ENCODE results near the gene FRMD4A.
"Not testable (repeated sequence)": the region's sequence is repeated elsewhere in the genome, so short reads cannot be mapped to it uniquely, and the experiment has no call there.

Gene FRMD4A

GRCh38 chr10:13865758-13866491 lies 464.8 kb downstream of the FRMD4A start:
- DNase-seq = no peak

- not testable (repeated sequence) for DNase-seq
Measured at GRCh38 chr10:13865220-13865619, 465.5 kb downstream of the FRMD4A start.

DNA sequence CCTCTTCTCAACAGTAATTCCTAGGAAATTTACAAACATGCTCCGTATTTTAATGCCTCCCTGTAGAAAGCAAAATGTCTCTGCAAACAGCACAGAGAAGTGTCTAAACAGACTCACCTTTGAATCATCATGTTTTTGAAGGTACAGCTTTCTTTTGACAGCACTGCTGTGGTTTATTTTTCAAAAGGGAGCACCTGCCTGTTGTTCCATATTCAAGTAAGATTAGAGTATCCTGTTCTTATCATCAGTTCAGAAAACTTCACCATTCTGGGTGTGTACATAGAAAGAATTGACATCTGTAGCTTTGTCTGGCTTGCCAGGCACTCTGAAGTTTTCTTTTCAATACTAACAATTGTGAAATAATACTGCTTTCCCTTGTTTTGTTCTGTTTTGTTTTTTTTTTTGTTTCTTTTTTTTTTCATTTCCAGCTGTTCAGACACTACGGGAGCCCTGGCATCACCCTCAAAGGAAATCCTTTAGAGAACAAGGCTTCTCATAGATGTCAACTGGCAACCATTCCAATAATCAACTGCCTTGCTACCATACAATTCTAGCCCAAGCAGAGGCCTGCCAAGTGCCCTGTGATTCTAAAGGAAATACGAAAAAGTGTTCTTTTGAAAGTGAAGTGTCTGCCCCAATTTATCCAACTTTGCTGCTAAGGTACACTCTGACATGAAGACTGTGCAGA lies 468.0 kb downstream of the FRMD4A start:
- DNase-seq = no peak

DNA sequence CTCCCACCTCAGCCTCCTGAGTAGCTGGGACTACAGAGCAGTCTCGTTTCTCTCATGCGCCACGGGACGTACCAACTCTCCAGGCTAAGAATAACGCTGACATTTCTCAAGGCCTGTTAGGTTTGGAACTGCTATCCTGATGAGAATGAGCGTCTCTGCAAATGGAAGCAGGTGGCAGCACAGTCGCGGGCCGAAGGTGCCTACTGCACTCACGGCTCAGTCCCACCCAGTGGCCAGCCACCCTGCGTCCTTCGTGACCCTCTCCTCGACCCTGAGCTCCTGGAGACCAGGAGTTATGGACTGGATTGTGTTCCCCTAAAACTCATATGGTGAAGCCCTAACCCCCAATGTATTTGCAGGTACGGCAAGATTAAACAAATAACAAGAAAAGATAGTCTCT lies 469.8 kb downstream of the FRMD4A start:
- no peak for DNase-seq

DNA sequence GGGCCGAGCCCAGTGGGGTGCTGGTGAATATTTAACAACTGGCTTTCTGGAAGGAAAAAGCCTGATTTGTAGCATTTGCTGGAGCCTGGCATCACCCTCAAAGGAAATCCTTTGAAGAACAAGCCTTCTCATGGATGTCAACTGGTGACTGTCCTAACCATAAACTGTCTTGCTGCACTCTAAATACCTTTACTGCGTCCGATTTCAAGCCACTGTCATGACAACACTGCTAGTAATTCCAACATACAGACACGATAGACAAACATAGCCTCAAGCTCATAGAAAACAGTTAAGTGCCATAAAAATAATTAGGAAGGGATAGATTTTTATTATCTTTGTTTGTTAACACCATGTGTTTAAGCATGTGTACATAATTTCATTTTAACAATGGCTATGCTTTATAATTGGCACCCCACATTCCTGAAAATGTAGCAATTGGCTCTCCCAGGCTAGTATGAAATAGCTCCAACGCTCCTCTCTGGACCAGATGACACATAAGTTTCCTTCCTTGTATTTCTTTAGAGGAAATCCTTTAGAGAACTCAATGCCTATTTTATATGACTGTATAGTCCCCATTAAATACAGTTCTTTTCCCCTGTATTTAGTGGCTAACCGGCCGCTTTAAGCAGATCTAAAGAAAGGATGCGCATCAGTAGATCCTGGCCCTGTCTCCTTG lies 470.6 kb downstream of the FRMD4A start:
- DNase-seq = no peak

GRCh38 chr10:13858709-13859108 lies 472.0 kb downstream of the FRMD4A start:
- DNase-seq = no peak

DNA sequence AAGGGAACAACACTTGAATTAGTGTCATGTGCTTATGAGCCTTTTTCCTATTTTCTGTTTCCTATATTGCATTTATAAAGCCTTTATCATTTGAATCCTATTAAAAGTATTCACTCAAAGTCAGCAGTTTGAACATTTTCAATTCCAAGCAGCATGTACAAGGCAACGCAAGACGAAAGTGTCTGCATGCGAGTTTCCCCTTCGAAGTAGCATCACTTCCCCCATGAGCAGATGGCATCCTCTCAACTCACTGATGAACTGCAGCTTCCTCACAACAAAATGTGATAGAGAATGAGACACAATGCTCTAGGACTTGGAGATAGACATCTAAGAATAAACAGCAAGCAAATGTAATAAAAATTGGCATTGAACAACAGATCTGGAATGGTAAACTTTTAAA lies 473.3 kb downstream of the FRMD4A start:
- no peak for DNase-seq

- DNase-seq = no peak
Measured at GRCh38 chr10:13853854-13854253, 476.9 kb downstream of the FRMD4A start.

- DNase-seq = no peak
Measured at GRCh38 chr10:13852872-13853271, 477.9 kb downstream of the FRMD4A start.

GRCh38 chr10:13851906-13852305 lies 478.8 kb downstream of the FRMD4A start:
- DNase-seq = no peak

GRCh38 chr10:13848520-13849445 lies 481.9 kb downstream of the FRMD4A start:
- DNase-seq = no peak

DNA sequence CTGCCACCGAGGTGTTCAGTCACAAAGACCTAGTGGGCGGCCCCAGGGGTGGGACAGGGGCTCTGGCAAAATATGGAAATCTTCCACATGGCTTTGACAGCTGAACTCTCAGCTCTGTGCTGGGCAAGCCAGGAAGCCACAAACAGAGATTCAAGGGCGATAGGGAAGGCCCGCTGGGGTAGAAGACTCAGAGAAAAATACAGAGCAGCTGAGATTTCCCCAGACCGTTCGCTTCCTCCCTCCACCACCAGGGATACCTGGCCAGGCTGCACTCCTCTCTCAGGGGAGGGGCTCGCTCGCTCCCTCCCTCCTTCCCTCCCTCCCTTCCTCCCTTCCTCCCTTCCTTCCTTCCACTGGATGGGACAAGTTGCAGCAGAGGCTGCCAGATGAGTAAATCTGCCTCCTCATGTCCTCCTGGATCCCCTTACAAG lies 483.5 kb downstream of the FRMD4A start:
- DNase-seq = no peak

DNA sequence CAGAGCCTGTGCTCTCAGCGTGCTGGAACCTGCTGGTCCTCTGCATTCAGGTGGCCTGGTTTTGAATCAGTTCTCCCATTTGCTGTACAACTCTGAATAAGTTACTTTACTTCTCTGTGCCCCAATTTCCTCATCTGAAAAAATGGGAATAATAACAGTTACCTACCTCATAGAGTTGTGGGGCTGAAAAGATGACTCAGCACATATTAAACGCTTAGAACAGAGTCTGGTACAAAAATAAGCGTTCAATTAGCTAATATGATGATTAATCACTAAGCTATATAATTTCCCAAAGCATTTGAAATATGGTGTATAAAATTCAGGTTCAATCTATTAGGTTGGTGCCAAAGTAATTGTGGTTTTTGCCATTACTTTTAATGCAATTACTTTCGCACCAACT lies 484.8 kb downstream of the FRMD4A start:
- no peak for DNase-seq

DNA sequence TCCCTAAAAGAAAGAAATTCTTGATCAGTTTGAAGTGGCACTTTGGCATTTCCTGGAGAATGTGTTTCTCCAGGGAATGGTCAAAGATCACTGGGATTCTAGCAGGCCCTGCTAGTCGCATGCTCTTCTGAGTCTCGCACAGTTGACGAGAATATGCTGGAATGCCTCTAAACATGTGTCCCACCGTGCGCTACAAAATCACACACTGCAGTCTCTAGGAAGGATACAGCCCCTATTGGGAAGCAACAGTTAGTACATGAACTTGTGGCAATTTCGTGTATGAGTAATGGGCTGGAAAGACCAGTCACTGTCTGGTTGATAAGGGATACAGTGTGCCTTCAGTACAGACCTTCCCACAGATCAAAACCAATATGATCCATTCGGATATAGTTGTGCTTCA lies 486.1 kb downstream of the FRMD4A start:
- DNase-seq = no peak

DNA sequence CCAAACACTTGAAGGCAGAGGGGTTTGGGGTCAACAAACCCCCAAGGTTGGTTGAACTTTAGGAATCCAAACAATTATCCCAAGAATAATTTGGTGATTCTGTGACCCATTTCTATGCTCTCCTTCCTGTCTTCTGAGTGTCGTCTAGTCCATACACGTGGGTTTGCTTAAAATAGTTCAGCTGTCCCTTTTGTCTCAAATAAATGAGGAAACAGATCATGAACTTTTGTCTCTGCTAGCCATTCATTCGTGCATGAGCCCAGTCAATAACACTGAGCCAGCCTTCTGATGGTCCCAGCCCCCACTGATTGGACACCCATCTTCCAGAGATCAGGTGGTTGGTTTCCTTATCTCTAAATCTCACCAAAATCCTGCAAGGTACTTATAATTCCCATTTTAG lies 488.6 kb downstream of the FRMD4A start:
- DNase-seq = no peak

DNA sequence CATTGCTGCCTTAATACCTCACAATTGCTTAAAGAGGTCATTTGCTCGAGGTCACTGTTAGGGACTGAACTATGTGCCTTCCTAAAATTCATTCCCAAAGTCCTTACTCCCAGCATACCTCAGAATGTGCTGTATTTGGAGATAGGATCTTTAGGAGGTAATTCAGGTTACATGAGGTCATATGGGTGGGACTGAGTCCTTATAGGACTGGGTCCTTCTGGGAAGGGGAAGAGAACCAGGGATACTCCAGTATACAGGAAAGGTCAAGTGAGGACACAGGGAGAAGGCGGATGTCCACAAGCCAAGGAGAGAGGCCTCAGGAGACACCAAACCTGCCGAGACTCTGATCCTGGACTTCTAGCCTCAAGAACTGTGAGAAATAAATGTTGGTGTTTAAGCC lies 490.7 kb downstream of the FRMD4A start:
- DNase-seq = no peak

- no peak for DNase-seq
Measured at GRCh38 chr10:13839430-13839990, 491.2 kb downstream of the FRMD4A start.

- no peak for DNase-seq
Measured at GRCh38 chr10:13839030-13839429, 491.7 kb downstream of the FRMD4A start.

GRCh38 chr10:13837966-13838365 lies 492.8 kb downstream of the FRMD4A start:
- DNase-seq = no peak

GRCh38 chr10:13834581-13835286 lies 496.0 kb downstream of the FRMD4A start:
- DNase-seq = no peak

DNA sequence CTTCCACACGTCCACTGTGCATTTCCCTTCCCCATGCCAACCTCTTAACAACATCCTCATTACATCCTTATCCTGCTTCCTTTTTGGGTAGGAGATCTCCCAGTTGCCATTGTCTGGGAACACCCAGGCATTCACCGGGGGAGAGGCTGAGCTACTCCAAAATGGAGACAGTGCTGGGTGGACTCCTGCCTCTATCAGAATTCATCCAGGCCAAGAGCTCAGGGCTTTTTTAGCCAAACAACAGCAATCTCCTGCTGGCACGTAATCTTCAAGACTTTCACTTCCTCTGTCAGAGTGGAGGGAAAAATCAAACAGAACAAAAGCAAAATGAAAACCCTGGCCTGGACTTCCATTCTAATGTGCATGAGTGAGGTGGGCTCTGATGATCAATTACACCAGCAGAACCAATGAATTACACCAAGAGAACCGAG lies 499.0 kb downstream of the FRMD4A start:
- no peak for DNase-seq

- DNase-seq = no peak
Measured at GRCh38 chr10:13830385-13830784, 500.3 kb downstream of the FRMD4A start.
